ENCODE data around the gene ACOT9. TPM values are rescaled to one million over a fixed set of nuclear protein-coding genes. Genes with fewer than 3 reads are reported as not detected.

Gene ACOT9
- total and polyA plus RNA-seq, 4 donors = 30.5 to 46.7 (median 45.1) TPM

GRCh38 chrX:23764188-23764984 is 21.3 kb upstream of the ACOT9 start:
- DNase-seq (no peak), ATAC-seq (ENCODE audit: insufficient read depth, low FRiP score) (no peak)
- H3K9me3 ChIP-seq (ENCODE audit: control insufficient read depth in 4 of 4, insufficient read depth in 3 of 4, low read length in 3 of 4) = no peaks in the 10 kb centered on the region
- TF ChIP-seq CTCF (IDR thresholded peaks at IDR 0.05; ENCODE audit: control extremely low read depth, extremely low read depth) = no peak
- 62 to 85% methylated on average over 4 of the region's 4 CpGs for WGBS, 2 donors
- H3K27ac ChIP-seq (ENCODE audit: low read depth in 1 of 2, low read length in 1 of 2) = no peak overlapping the region
- H3K4me3 ChIP-seq = no peak overlapping the region
- H3K27me3 ChIP-seq (ENCODE audit: control insufficient read depth in 3 of 3, insufficient read depth in 3 of 3, low read length in 2 of 3) = peaks cover 0 to 2% (median 2%) of the 10 kb centered on the region in 3 donors
- H3K36me3 ChIP-seq (ENCODE audit: control insufficient read depth in 4 of 4, insufficient read depth in 4 of 4, low read length in 4 of 4) = no peaks in the 10 kb centered on the region
- H3K4me1 ChIP-seq (ENCODE audit: control insufficient read depth in 5 of 5, insufficient read depth in 5 of 5, low read length in 5 of 5) = no peaks in the 10 kb centered on the region
- H3K9ac ChIP-seq (ENCODE audit: insufficient read depth in 1 of 2, low read length in 2 of 2) = no peak overlapping the region

GRCh38 chrX:23759821-23760220 is 16.7 kb upstream of the ACOT9 start:
- Histone ChIP-seq H3K36me3 (ENCODE audit: control insufficient read depth in 4 of 4, insufficient read depth in 4 of 4, low read length in 4 of 4) (no peaks in the 10 kb centered on the region), H3K9me3 (ENCODE audit: control insufficient read depth in 4 of 4, insufficient read depth in 3 of 4, low read length in 3 of 4) (no peaks in the 10 kb centered on the region), H3K4me1 (ENCODE audit: control insufficient read depth in 5 of 5, insufficient read depth in 5 of 5, low read length in 5 of 5) (no peaks in the 10 kb centered on the region), H3K27ac (ENCODE audit: low read depth in 1 of 2, low read length in 1 of 2) (no peak overlapping the region), H3K4me3 (no peak overlapping the region), H3K9ac (ENCODE audit: insufficient read depth in 1 of 2, low read length in 2 of 2) (no peak overlapping the region), H3K27me3 (ENCODE audit: control insufficient read depth in 3 of 3, insufficient read depth in 3 of 3, low read length in 2 of 3) (peaks cover 0 to 2% (median 2%) of the 10 kb centered on the region in 3 donors)
- TF ChIP-seq CTCF (IDR thresholded peaks at IDR 0.05; ENCODE audit: control extremely low read depth, extremely low read depth) = no peak
- 77 to 94% methylated on average over 2 of the region's 2 CpGs for WGBS, 2 donors
- DNase-seq (peak in 2 of 3 donors; percentile 29 to 53), ATAC-seq (ENCODE audit: insufficient read depth, low FRiP score) (no peak)

- DNase-seq (peak; percentile 58 to 64 (median 59)), ATAC-seq (ENCODE audit: insufficient read depth, low FRiP score) (peak; percentile 47)
- Histone ChIP-seq H3K36me3 (ENCODE audit: control insufficient read depth in 4 of 4, insufficient read depth in 4 of 4, low read length in 4 of 4) (no peaks in the 10 kb centered on the region), H3K27ac (ENCODE audit: low read depth in 1 of 2, low read length in 1 of 2) (no peak overlapping the region), H3K9ac (ENCODE audit: insufficient read depth in 1 of 2, low read length in 2 of 2) (no peak overlapping the region), H3K9me3 (ENCODE audit: control insufficient read depth in 4 of 4, insufficient read depth in 3 of 4, low read length in 3 of 4) (peaks cover 0 to 2% (median 0%) of the 10 kb centered on the region in 4 donors), H3K27me3 (ENCODE audit: control insufficient read depth in 3 of 3, insufficient read depth in 3 of 3, low read length in 2 of 3) (peaks cover 0 to 2% (median 0%) of the 10 kb centered on the region in 3 donors), H3K4me1 (ENCODE audit: control insufficient read depth in 5 of 5, insufficient read depth in 5 of 5, low read length in 5 of 5) (peaks cover 0 to 1% (median 0%) of the 10 kb centered on the region in 5 donors), H3K4me3 (no peak overlapping the region)
- peak; percentile 40 for TF ChIP-seq CTCF (IDR thresholded peaks at IDR 0.05; ENCODE audit: control extremely low read depth, extremely low read depth)
- WGBS, 2 donors = 0 to 1% methylated on average over 4 of the region's 4 CpGs
Observed at GRCh38 chrX:23756165-23756564, 13.1 kb upstream of the ACOT9 start.

Data from lung (tissue), 12 donors.